ENCODE data around the gene PTCSC3.

The PTCSC3 gene

DNA sequence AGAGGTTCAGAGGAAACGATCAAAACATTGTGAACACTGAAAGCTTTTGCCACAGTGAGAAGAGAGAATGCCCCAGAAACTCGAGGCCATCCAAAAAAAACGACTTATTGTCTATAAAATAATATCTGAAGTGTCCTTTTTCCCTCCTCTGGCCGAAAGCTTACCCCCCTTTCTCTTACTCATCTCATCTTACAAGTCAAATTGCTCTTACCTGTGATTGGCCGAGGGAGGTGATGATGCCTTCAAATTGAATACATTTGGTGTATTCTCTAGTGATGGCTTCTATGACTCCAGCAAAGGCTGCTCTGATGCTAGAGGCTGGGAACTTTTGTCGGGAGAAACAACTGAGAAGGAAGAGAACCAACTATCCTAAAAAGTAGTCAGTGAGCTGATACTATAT lies 90.7 kb downstream of the PTCSC3 start:
- no peak for DNase-seq (ENCODE audit: low read depth, low spot score)
